Pancreas (tissue), 10 donors: ENCODE results near the gene ZNRF4. TPM values are rescaled to one million over a fixed set of nuclear protein-coding genes. Genes with fewer than 3 reads are reported as not detected.

Source experiments
- ATAC-seq, 4 donors: fragments of 200-7000 bp; cut with Tn5 transposase; one replicate each; pipeline versions ENCODE4 v1.8.0 to v1.9.1; 2020; ENCODE audit warnings: mild to moderate bottlenecking in 4 of 4, moderate library complexity in 4 of 4
- DNase-seq, 6 donors: peaks; one replicate each; pipeline ENCODE4 v3.0.0-alpha.2; 2020
- FAIRE-seq: peaks from 2 replicates; lab custom pipeline; 2012; peaks lifted over from hg19 to GRCh38; lab: Jason Lieb, UNC
- H3K27ac ChIP-seq, 4 donors: fragments of 200-600 bp; sonication (generic); 1 replicate in 3 of 4; 2 replicates in 1 of 4; pipeline versions ENCODE4 v1.5.0 to v1.8.0; 2020
- H3K27me3 ChIP-seq, 4 donors: fragments of 200-600 bp; one replicate each; pipeline ENCODE4 v1.8.0; 2021
- H3K36me3 ChIP-seq, 3 donors: fragments of 200-600 bp; sonication (generic) in 1 of 3; one replicate each; pipeline versions ENCODE4 v1.5.0 to v1.8.0; 2020 to 2021
- H3K4me1 ChIP-seq, 3 donors: fragments of 200-600 bp; one replicate each; pipeline ENCODE4 v1.8.0; 2021
- H3K4me3 ChIP-seq, 4 donors: fragments of 200-600 bp; sonication (generic) in 2 of 4; one replicate each; pipeline versions ENCODE4 v1.5.0 to v1.8.0; 2020 to 2021
- H3K9me3 ChIP-seq, 4 donors: fragments of 200-600 bp; one replicate each; pipeline ENCODE4 v1.8.0; 2021
- WGBS, 2 donors: extraction: QIAGEN DNeasy Blood & Tissue Kit; methylation state at CpG; one replicate each; pipeline ENCODE4 v1.1.7; 2013; 5-methylcytosine and 5-hydroxymethylcytosine counted together
- intact Hi-C, 3 donors: fragments of 100-400 bp; cut with DNase I; formaldehyde crosslinking; loops; one replicate each; pipeline versions ENCODE4 v1.11.1 to v1.14.2; 2022
- polyA plus RNA-seq, 2 donors: library from polyadenylated mRNA; stranded (reverse); fragments of 200-250 nt; gene quantifications; one replicate each; pipeline ENCODE4 v1.2.3, GENCODE V29; 2013
- total RNA-seq, 6 donors: library from RNA; stranded (reverse); fragmentation: NEBNext Ultra II Directional in 4 of 6; extraction: Animal tissue kit (Norgen Biotek cat#: 25700) in 4 of 6; gene quantifications; one replicate each; pipeline versions ENCODE4 v1.2.1 to v1.2.4, GENCODE V29; 2021 to 2023
- TF ChIP-seq, protein P1 (sequence below), 4 donors: fragments of 200-600 bp; sonication (generic) in 3 of 4; IDR thresholded peaks; one replicate each; pipeline versions ENCODE4 v1.5.0 to v1.8.0; 2021; ENCODE audit warnings: antibody characterized with exemption in 4 of 4
- donor health status: healthy with polysubstance abuse.
- donor health status: DM: no; HTN: no; CAD: no; lungs with moderate emphysema.
- donor health status: DM: no; HTN: no; CAD: no.
- donor health status: control.
- donor health status: control.
- donor health status: Bipolar disorder and iron deficiency.
- donor health status: DM: yes; HTN: yes; CAD: no.
- donor health status: DM: no; HTN: no; CAD: no.
- donor health status: DM: no; HTN: no; CAD: no.
- donor health status: DM: yes; HTN: yes; CAD: no.

The ZNRF4 gene
- total and polyA plus RNA-seq, 8 donors: not detected

DNA sequence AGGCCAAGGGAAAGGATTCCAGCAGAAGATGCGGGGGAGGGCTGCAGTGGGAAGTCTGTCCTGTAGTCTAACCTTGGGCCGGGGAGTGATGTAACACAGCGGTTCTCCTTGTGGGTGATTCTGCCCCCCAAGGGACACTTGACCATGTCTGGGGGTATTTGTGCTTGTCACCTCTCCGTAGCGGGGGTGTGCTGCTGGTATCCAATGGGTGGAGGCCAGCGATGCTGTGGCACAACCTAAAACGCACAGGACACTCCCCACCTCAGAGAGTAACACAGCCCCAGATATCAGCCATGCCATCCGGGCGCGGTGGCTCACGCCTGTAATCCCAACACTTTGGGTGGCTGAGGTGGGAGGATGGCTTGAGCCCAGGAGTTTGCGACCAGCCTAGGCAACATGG, 36.3 kb downstream of the ZNRF4 start:
- ATAC-seq (no peak), DNase-seq (no peak), FAIRE-seq (no peak)
- 75 to 95% methylated on average over 12 of the region's 12 CpGs for WGBS, 2 donors
- intact Hi-C loops: no loop called here
- Histone ChIP-seq H3K4me3 (no peak overlapping the region), H3K36me3 (no peaks in the 10 kb centered on the region), H3K9me3 (no peaks in the 10 kb centered on the region), H3K27ac (no peak overlapping the region), H3K27me3 (peaks cover 0 to 3% (median 0%) of the 10 kb centered on the region in 4 donors), H3K4me1 (no peaks in the 10 kb centered on the region)
- TF ChIP-seq, protein P1, sequence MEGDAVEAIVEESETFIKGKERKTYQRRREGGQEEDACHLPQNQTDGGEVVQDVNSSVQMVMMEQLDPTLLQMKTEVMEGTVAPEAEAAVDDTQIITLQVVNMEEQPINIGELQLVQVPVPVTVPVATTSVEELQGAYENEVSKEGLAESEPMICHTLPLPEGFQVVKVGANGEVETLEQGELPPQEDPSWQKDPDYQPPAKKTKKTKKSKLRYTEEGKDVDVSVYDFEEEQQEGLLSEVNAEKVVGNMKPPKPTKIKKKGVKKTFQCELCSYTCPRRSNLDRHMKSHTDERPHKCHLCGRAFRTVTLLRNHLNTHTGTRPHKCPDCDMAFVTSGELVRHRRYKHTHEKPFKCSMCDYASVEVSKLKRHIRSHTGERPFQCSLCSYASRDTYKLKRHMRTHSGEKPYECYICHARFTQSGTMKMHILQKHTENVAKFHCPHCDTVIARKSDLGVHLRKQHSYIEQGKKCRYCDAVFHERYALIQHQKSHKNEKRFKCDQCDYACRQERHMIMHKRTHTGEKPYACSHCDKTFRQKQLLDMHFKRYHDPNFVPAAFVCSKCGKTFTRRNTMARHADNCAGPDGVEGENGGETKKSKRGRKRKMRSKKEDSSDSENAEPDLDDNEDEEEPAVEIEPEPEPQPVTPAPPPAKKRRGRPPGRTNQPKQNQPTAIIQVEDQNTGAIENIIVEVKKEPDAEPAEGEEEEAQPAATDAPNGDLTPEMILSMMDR (IDR thresholded peaks at IDR 0.05): no peak

DNA sequence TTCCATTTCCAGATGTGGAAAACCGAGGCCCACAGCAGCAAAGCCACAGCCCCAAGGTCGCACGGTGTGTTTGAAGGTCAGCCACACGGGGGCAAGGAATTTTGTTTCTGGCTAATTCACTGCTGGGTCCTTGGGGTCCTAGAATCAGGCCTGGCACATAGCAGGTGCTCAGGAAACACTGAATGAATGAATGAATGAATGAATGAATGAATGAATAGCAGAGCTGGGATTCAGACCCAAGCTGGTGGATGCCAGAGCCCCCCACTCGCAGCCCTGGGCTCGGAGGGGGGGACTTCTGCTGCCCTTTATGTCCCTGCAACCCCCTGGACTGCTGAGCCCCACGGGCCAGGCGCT, 37.0 kb downstream of the ZNRF4 start:
- H3K9me3 ChIP-seq: no peaks in the 10 kb centered on the region
- H3K27me3 ChIP-seq: peaks cover 0 to 3% (median 0%) of the 10 kb centered on the region in 4 donors
- FAIRE-seq (no peak), ATAC-seq (no peak), DNase-seq (no peak)
- intact Hi-C loops: no loop called here
- no peaks in the 10 kb centered on the region for H3K36me3 ChIP-seq
- no peak overlapping the region for H3K27ac ChIP-seq
- TF ChIP-seq, protein P1 (IDR thresholded peaks at IDR 0.05): no peak
- H3K4me3 ChIP-seq: no peak overlapping the region
- no peaks in the 10 kb centered on the region for H3K4me1 ChIP-seq
- 37% methylated on average over 8 of the region's 8 CpGs for WGBS, 2 donors

DNA sequence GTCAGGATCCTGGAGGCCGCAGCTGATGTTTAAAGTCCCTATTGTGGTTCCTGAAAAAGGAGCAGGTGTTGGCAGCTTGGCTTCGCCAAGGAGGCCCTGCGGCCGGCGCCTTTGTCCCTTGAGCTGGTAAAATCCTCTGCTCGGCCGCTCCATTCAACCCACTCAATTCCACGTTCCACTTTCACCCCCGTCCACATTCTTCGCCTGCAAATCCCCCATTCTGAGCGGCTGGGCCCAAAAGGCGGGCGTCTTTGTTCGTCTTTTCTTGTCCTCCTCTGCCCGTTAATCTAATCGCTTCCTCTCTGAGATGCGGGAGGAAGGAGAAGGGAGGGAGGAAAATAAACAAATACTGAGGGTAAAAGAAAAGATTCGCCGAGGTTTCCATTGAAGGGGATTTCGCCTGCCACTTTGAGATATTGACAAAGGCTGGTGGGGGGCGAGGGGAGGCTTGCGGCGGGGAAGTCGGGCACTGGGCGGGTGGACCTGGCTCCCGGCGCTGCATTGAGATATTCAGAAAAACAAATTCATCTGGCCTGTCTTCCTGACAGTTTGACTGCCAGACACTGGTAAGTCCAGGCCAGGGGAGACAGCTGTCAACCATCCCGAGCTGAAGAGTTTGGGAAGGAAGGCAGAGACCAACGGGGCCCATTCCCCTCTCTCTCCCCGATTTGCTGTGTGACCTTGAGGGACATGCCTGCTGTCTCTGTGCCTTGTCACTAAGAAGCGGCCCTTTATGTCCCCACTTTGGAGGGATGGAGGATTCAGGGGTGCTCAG, 37.6 kb downstream of the ZNRF4 start:
- TF ChIP-seq, protein P1 (IDR thresholded peaks at IDR 0.05): no peak
- Histone ChIP-seq H3K4me3 (no peak overlapping the region), H3K27ac (no peak overlapping the region), H3K36me3 (no peaks in the 10 kb centered on the region), H3K4me1 (no peaks in the 10 kb centered on the region), H3K27me3 (peaks cover 0 to 3% (median 0%) of the 10 kb centered on the region in 4 donors), H3K9me3 (no peaks in the 10 kb centered on the region)
- FAIRE-seq: no peak
- intact Hi-C loops: no loop called here
- DNase-seq: no peak
- 18 to 19% methylated on average over 31 of the region's 31 CpGs for WGBS, 2 donors
- no peak for ATAC-seq

DNA sequence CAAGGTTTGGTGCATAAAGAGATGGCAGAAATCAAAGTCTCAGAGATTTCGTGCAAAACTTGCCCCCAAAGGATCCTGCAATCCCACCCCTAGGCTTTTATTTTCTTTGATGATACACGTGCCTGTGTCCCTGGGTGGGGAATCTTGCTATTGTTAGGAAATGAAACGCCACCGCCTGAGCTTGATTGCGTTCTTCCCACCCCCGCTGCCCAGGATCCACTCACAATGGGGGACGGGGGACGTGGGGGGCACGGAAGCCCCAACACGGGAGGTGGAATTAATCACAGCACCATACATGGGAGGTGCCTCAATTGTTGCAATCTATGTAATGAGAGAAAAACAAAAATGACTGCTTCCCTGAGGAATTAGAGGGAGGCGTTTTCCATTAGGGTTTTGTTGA, 39.6 kb downstream of the ZNRF4 start:
- no peaks in the 10 kb centered on the region for H3K4me1 ChIP-seq
- H3K9me3 ChIP-seq: no peaks in the 10 kb centered on the region
- FAIRE-seq (no peak), DNase-seq (no peak), ATAC-seq (no peak)
- 17 to 24% methylated on average over 11 of the region's 11 CpGs for WGBS, 2 donors
- H3K36me3 ChIP-seq: no peaks in the 10 kb centered on the region
- TF ChIP-seq, protein P1 (IDR thresholded peaks at IDR 0.05): no peak
- H3K27ac ChIP-seq: no peak overlapping the region
- intact Hi-C loops: no loop called here
- peaks cover 0 to 3% (median 0%) of the 10 kb centered on the region in 4 donors for H3K27me3 ChIP-seq
- H3K4me3 ChIP-seq: no peak overlapping the region

DNA sequence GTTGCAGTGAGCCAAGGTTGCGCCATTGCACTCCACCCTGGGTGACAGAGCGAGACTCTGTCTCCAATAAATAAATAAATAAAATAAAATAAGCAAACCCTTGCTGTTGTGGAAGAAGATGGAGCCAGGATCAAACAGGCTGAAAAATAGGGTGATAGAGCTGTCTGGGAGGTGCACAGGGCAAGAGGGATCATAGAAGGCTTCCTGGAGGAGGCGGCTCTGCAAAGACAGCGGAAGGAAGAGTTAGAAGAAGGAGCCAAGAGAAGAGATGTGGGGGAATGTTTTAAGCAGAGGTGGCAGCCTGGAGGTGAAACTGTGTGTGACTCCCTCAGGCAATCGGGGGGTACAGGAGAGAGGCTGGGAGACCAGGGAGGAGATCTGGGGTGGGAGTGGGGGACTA, 40.6 kb downstream of the ZNRF4 start:
- Histone ChIP-seq H3K36me3 (no peaks in the 10 kb centered on the region), H3K27me3 (peaks cover 0 to 2% (median 0%) of the 10 kb centered on the region in 4 donors), H3K4me3 (no peak overlapping the region), H3K4me1 (no peaks in the 10 kb centered on the region), H3K9me3 (no peaks in the 10 kb centered on the region), H3K27ac (no peak overlapping the region)
- ATAC-seq (no peak), DNase-seq (no peak), FAIRE-seq (no peak)
- TF ChIP-seq, protein P1 (IDR thresholded peaks at IDR 0.05): no peak
- intact Hi-C loops: no loop called here
- 78 to 79% methylated on average over 5 of the region's 5 CpGs for WGBS, 2 donors
